Thyroid gland (tissue), 4 donors: ENCODE data around the gene ZNF184. TPM values are rescaled to one million over a fixed set of nuclear protein-coding genes. Genes with fewer than 3 reads are reported as not detected.

ENCODE experiments used
- DNase-seq, 2 donors: peaks; one replicate each; pipeline ENCODE4 v3.0.0-alpha.2; 2019
- H3K27ac ChIP-seq, 3 donors: fragments of 200-600 bp; sonication (generic); 1 replicate in 2 of 3; 2 replicates in 1 of 3; pipeline ENCODE4 v1.5.1; 2016 to 2019; ENCODE audit warnings: mild to moderate bottlenecking in 1 of 3, moderate library complexity in 1 of 3
- H3K27me3 ChIP-seq: fragments of 200-600 bp; sonication (generic); one replicate; pipeline ENCODE4 v1.5.1; 2019
- H3K36me3 ChIP-seq, 2 donors: fragments of 200-600 bp; sonication (generic); one replicate each; pipeline ENCODE4 v1.5.1; 2016 to 2019
- H3K4me1 ChIP-seq, 2 donors: fragments of 200-600 bp; sonication (generic); one replicate each; pipeline ENCODE4 v1.5.1; 2017 to 2019
- H3K4me3 ChIP-seq, 3 donors: fragments of 200-600 bp; sonication (generic); replicated peaks in 1 of 3; 1 replicate in 2 of 3; 2 replicates in 1 of 3; pipeline ENCODE4 v1.5.1; 2016; ENCODE audit warnings: mild to moderate bottlenecking in 1 of 3
- H3K9me3 ChIP-seq: fragments of 200-600 bp; sonication (generic); one replicate; pipeline ENCODE4 v1.5.1; 2017
- POLR2A ChIP-seq, 2 donors: fragments of 450-650 bp; IDR thresholded peaks; one replicate each; pipeline ENCODE4 v1.6.1; 2017; ENCODE audit warnings: antibody characterized with exemption in 2 of 2, mild to moderate bottlenecking in 2 of 2, moderate library complexity in 1 of 2
- WGBS, 2 donors: methylation state at CpG; one replicate each; pipeline ENCODE4 v1.1.5; 2017; 5-methylcytosine and 5-hydroxymethylcytosine counted together
- intact Hi-C: fragments of 100-400 bp; cut with DNase I; formaldehyde crosslinking; loops from one replicate; pipeline ENCODE4 v1.15.1; 2023
- total RNA-seq, 4 donors: library from RNA; depleted of rRNA; stranded (reverse); fragments of >200 nt; gene quantifications; one replicate each; pipeline ENCODE4 v1.2.3, GENCODE V29; 2016
- TF ChIP-seq, protein P1 (sequence below), 6 experiments: fragments of 200-600 bp in 3 of 6; fragments of 450-650 bp in 3 of 6; sonication (generic) in 3 of 6; IDR thresholded peaks; one replicate each; pipeline ENCODE4 v1.5.1; 2016 to 2019; ENCODE audit warnings: antibody characterized with exemption in 6 of 6, mild to moderate bottlenecking in 2 of 6, inconsistent platforms in 1 of 6, moderate library complexity in 1 of 6

The ZNF184 gene
- total RNA-seq, 4 donors from 2014 or later, result 7.6 to 12.1 (median 10.9) TPM

DNA sequence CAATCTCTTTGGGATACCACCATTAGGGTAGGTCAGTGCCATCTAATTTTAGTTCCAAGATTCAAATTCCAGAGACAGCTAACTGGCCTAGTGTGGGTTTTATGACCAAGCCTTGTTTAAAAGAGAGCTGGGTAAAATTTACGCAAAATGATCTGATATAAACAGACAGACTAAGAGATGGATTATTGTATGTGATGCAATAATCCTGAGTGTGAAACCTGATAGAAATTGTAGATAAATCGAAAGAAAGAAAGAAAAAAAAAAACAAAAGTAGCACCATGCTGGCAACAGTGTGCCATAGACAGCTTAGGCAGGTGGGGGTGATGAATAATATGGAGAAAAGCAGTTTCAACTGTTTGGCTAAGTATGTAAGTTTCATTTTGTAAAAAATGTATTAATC is 2.9 kb downstream of the ZNF184 start:
- Histone ChIP-seq H3K9me3 (no peaks in the 10 kb centered on the region), H3K36me3 (peaks cover 0 to 11% of the 10 kb centered on the region in 2 donors), H3K4me3 (no peak overlapping the region), H3K27ac (no peak overlapping the region), H3K4me1 (peaks cover 12 to 15% of the 10 kb centered on the region in 2 donors), H3K27me3 (no peaks in the 10 kb centered on the region)
- no peak for DNase-seq
- TF ChIP-seq, protein P1, sequence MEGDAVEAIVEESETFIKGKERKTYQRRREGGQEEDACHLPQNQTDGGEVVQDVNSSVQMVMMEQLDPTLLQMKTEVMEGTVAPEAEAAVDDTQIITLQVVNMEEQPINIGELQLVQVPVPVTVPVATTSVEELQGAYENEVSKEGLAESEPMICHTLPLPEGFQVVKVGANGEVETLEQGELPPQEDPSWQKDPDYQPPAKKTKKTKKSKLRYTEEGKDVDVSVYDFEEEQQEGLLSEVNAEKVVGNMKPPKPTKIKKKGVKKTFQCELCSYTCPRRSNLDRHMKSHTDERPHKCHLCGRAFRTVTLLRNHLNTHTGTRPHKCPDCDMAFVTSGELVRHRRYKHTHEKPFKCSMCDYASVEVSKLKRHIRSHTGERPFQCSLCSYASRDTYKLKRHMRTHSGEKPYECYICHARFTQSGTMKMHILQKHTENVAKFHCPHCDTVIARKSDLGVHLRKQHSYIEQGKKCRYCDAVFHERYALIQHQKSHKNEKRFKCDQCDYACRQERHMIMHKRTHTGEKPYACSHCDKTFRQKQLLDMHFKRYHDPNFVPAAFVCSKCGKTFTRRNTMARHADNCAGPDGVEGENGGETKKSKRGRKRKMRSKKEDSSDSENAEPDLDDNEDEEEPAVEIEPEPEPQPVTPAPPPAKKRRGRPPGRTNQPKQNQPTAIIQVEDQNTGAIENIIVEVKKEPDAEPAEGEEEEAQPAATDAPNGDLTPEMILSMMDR (IDR thresholded peaks at IDR 0.05), result no peak
- TF ChIP-seq POLR2A (IDR thresholded peaks at IDR 0.05), result no peak
- WGBS, 2 donors, result 92% methylated on average over 2 of the region's 2 CpGs
- intact Hi-C loops, result no loop called here

DNA sequence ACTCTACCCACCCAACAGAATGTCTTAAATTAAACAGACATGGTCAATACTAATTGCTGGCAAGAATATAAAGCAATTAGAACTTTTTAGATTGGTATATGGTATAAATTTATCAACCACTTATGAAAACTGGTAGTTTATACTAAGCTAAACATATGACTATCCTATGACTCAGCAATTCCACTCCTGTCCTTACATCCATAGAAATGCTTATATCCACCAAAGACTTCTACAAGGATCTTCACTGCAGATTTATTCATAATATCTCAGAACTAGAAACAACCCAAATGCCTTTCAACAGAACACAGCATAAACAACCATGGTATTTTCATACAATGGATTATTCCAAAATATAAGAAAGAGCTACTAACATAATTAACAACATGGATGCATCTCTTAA is 4.6 kb downstream of the ZNF184 start:
- no peaks in the 10 kb centered on the region for H3K9me3 ChIP-seq
- peaks cover 12 to 15% of the 10 kb centered on the region in 2 donors for H3K4me1 ChIP-seq
- DNase-seq, result no peak
- H3K27ac ChIP-seq, result no peak overlapping the region
- TF ChIP-seq, protein P1 (IDR thresholded peaks at IDR 0.05), result no peak
- TF ChIP-seq POLR2A (IDR thresholded peaks at IDR 0.05), result no peak
- H3K4me3 ChIP-seq, result no peak overlapping the region
- H3K27me3 ChIP-seq, result no peaks in the 10 kb centered on the region
- intact Hi-C loops, result loop anchor here (10.0 kb wide), 1 partner anchor 74 kb away; no protein-coding TSS in a partner anchor
- H3K36me3 ChIP-seq, result peaks cover 0 to 11% of the 10 kb centered on the region in 2 donors

DNA sequence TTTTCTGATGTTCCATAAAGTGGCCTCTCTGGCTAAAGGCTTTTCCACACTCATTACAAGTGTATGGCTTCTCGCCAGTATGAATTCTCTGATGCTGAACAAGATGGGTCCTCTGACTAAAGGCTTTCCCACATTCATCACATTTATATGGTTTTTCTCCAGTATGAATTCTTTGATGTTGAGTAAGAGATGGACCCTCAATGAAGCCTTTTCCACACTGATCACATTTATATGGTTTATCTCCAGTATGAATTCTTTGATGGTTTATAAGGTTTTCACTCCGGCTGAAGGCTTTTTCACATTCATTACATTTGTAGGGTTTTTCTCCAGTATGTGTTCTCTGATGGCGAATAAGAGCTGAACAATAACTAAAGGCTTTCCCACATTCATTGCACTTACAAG is 20.4 kb downstream of the ZNF184 start:
- no peak overlapping the region for H3K4me3 ChIP-seq
- H3K9me3 ChIP-seq, result peaks cover 5% of the 10 kb centered on the region
- no peak for DNase-seq
- no peaks in the 10 kb centered on the region for H3K4me1 ChIP-seq
- intact Hi-C loops, result no loop called here
- H3K27me3 ChIP-seq, result no peaks in the 10 kb centered on the region
- peaks cover 58 to 63% of the 10 kb centered on the region in 2 donors for H3K36me3 ChIP-seq
- TF ChIP-seq, protein P1 (IDR thresholded peaks at IDR 0.05), result no peak
- no peak for TF ChIP-seq POLR2A (IDR thresholded peaks at IDR 0.05)
- H3K27ac ChIP-seq, result no peak overlapping the region
- 98 to 99% methylated on average over 3 of the region's 3 CpGs for WGBS, 2 donors

DNA sequence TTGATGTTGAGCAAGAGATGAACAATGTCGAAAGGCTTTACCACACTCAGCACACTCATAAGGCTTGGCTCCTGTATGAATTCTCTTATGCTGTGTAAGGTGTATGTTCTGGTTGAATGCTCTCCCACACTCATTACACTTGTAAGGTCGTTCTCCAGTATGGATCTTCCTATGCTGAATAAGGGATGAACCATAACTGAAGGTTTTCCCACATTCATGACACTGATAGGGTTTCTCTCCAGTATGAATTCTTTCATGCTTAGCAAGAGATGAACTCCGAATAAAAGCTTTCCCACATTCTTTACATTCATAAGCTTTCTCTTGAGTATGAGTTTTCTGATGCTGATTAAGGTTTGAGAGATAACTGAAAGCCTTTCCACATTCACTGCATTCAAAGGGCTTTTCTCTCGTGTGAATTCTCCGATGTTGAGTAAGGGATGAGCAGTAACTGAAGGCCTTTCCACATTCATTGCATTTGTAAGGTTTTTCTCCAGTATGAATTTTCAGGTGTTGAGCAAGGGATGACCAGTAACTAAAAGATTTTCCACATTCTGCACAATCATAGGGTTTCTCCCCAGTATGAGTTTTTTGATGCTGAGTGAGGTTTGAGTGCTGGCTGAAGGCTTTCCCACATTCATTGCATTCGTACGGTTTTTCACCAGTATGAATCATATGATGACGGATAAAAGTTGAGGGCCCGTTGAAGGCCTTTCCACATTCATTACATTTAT is 21.1 kb downstream of the ZNF184 start:
- no peak overlapping the region for H3K4me3 ChIP-seq
- intact Hi-C loops, result no loop called here
- peaks cover 51 to 57% of the 10 kb centered on the region in 2 donors for H3K36me3 ChIP-seq
- DNase-seq, result no peak
- H3K27ac ChIP-seq, result no peak overlapping the region
- H3K9me3 ChIP-seq, result peaks cover 5% of the 10 kb centered on the region
- H3K4me1 ChIP-seq, result no peaks in the 10 kb centered on the region
- TF ChIP-seq POLR2A (IDR thresholded peaks at IDR 0.05), result no peak
- TF ChIP-seq, protein P1 (IDR thresholded peaks at IDR 0.05), result no peak
- 97 to 98% methylated on average over 9 of the region's 9 CpGs for WGBS, 2 donors
- no peaks in the 10 kb centered on the region for H3K27me3 ChIP-seq

DNA sequence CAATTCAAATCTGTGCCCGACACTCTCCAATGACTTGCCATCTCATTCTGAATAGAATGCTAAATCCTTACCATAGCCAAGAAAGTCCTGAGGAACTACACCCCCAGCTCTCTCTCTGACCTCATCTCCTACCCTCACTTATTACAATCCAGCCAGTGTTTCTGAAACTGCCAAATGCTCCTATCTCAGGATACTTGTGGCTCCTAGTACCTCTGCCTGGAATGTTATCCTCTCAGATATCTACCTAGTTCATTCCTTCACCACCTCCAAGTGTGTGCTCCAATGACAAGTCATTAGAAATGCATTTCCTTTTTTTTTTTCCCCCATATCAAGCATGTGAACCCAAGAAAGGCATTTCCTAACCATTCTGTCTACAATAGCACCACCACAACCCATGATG is 24.4 kb downstream of the ZNF184 start:
- Histone ChIP-seq H3K36me3 (peaks cover 18 to 23% of the 10 kb centered on the region in 2 donors), H3K27ac (no peak overlapping the region), H3K4me1 (no peaks in the 10 kb centered on the region), H3K4me3 (no peak overlapping the region), H3K27me3 (no peaks in the 10 kb centered on the region), H3K9me3 (peaks cover 5% of the 10 kb centered on the region)
- TF ChIP-seq, protein P1 (IDR thresholded peaks at IDR 0.05), result no peak
- TF ChIP-seq POLR2A (IDR thresholded peaks at IDR 0.05), result no peak
- DNase-seq, result no peak
- intact Hi-C loops, result no loop called here
- 96% methylated on average over 1 of the region's 1 CpG for WGBS, 2 donors
